Fibroblast of upper back skin (primary cell): Measurements from ENCODE around the gene FARP2.
"Not testable (repeated sequence)": the region's sequence is repeated elsewhere in the genome, so short reads cannot be mapped to it uniquely, and the experiment has no call there.

Experiments used
- DNase-seq: peaks from one replicate; pipeline ENCODE4 v3.0.0-alpha.2; 2013

Gene FARP2

DNA sequence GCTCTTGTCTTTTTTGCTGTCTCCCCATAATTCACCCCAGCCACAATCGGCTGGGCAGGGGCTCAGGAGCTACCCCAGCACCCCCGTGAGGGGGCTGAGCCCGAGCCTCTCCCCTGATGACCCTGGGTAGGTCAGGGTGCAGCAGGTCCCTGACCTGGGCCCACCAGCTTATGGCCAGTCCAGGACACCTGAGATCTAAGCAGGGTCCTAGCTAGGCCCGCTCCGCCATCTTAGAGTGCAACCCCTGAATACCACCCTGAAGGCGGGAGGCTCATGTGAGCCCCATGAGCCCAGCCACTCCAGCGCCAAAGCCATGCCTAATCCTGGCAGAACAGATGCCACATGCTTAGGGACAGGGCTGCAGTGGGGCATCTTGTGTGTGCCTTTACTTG, 136.1 kb downstream of the FARP2 start:
- no peak for DNase-seq

DNA sequence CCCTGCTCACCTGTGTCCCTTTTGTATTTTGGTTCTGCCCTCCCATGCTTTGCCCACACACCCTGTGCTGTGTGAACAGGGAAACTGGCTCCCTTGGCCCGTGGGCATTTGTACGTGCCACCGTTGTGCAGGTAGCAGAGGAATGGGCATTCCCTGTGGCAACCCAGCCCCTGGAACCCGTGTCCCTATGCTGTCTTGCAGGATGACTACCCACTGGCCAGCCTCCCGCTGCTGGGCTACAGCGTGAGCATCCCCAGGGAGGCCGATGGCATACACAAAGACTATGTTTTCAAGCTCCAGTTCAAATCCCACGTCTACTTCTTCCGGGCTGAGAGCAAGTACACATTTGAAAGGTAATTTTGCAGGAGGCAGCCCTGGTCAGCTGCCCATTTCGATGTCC, 137.0 kb downstream of the FARP2 start:
- DNase-seq, result no peak

DNA sequence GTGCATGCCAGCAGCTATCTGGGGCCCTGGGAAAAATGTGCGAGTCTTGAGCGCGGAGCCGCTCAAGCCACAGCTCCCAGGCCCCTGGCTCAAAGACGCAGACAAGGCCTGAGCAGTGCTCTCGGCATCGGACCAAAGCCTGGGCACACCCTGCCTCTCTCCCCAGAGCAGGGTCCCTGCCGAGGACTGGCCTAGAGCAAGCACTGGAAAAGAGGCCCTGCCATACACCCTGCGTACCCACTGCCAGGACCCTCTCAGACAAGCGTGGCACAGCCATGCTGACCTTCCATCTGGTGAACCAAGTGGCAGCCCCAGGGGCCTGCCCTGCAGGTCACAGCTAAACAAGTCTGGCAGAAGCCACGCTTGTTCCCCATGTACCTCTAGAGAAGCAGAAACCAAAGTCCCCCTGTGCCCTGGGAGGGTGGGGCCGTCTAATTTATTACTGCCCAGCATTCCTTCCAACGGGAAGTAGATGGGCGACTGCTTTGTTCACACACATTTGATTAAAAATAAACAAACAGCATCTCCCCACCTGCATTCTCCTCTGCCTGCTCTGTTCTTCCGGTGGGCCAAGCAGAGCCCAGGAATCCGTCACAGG, 138.3 kb downstream of the FARP2 start:
- no peak for DNase-seq

GRCh38 chr2:241495172-241496002, 139.3 kb downstream of the FARP2 start:
- no peak for DNase-seq

- no peak for DNase-seq
Observed at GRCh38 chr2:241496003-241496707, 140.1 kb downstream of the FARP2 start.

DNA sequence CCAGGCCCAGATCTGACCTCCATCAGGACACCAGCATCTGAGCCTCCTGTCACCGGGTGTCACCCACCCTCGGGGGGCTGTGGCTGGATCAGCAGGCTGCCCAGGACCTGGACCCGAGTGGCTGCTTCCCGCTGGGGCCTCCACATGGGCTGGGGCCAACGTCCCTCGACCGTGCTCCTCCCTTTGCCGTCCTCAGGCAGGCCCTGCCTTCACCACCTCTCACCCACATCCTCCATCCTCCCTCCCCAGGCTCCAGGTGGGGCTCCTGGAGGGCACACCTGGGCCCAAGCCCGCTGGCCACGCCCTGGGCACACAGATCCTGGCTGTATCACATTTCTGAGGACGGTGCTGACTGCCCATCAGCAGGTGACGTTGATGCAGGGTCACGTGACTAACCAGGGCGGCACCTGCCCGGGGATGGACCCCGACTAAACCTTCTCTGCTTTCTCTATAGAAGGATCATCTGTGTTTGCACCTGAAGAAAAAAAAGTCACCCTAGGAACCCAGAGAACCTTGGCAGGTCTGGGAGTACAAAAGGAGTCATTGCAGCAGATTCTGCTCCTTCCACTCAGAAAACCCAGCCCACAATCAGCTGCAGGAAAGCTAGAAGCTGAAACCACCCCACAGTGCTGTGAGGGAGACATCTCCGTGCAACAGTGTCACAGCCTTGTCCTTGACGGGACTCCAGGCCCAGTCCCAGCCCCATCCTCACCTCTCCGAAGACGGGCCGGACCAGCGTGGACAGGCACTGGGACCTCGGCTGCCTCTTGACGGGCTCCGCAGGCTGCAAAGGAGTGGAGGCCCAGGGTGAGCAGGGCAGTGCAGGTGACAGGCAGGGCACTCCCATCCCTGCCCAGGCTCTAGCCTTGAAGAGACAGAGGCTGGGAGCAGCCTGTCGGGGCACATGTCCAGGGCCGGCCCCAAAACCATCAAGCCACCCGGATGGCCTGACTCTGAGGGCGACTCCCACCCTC, 141.1 kb downstream of the FARP2 start:
- no peak for DNase-seq

DNA sequence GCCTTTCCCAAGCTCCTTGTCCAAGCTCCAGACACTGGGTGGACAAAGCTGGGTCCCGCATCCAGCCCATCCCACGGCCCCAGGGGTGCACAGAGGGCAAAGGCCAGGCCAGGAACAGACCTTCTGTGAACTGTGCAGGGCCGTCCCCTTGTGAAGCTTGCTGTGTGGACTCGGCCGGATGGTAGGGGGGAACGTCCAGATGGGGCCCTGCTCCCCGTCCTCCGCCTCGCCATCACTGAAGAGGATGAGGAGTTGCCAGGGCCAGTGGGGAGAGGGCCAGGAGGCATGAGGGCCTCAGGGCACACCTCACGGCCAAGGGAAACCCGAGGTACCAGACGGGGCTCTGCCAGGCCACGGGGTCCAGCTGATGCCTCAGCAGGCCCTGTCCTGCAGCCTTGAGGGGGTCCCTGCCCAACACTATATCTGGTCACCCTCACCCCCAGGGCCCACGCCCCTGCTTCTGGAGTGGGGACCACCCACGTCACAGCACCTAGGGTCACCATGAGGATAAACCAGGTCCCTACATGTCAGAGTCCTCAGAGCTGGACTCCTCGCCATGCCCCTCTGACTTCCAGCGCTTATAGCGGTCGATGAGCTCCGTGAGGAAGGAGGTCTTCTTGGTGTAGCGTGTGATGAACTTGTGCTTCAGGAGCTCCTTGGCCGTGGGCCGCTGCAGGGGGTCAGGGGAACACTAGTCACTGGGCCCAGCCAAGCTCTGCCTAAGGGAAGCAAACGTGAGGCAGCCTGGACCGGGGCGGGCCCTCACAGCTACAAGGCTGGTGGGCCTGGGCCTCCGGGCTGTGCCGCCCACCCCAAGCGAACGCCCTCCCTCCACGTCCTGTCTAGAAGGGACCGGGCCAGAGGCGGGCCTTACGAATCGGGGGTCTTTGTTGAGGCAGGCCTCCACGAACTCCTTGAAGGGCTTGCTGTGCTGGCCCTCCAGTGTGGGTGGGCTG, 142.3 kb downstream of the FARP2 start:
- no peak for DNase-seq

DNA sequence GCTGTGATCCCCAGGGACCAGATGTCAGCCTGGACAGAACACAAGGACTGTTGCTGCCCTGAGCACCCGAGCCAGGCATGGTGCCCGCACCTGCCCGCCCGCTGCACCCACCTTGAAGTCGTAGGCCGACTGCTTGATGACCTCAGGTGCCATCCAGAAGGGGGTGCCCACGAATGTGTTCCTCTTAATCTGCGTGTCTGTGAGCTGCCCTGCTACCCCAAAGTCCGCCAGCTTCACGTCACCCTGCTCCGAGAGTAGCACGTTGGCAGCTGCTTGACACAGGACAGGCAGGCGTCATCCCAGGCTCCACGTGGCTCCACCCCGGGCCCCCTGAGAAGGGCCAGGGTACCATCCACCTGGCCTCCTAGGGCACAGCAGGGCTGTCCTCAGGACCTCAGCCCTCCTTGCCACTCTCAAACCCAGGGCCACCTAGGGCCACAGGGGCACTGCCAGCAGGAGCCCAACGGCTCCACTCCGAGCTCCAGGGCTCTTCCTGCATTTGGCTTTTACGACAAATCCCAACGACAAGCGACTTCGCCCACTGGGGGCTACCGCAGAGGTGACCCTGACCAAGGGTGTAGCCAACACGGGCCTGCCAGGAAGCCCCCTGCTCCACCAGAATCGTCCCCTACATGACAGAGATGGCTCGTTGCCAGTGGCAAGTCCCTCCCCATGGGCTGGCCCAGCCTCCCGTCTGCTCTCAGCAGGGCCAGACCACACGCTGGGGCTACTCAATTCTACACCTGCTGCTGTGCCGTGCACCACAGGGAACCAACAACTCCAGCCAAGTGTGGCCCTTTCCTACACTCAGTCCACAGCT, 143.3 kb downstream of the FARP2 start:
- DNase-seq, result no peak

- DNase-seq, result no peak
Observed at GRCh38 chr2:241500016-241500415, 143.9 kb downstream of the FARP2 start.

DNA sequence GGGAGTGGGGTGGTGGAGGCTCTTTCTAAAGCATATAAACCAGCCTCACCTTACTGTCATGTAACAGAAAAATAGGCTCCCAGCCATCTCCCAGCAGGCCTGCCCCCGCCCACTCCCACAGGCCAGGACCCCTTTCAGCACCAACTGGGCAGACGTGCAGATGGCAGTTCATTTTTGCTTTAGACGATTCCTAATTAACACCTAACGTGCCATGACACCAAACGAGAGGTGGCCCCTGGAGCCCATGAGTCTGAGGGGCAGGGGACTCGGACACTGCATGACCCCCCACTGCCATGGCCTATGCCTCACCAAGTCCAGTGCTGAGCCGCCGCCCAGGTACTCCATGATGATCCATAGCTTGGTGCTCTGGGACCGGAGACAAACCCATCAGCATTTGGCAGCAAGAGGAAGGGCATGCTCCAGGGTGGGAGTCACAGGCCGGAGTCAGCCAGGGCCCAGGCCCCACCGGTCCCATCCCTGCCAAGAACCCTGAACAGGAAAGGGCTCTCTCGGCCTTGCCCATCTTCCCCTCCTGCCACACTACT, 144.4 kb downstream of the FARP2 start:
- DNase-seq, result no peak

DNA sequence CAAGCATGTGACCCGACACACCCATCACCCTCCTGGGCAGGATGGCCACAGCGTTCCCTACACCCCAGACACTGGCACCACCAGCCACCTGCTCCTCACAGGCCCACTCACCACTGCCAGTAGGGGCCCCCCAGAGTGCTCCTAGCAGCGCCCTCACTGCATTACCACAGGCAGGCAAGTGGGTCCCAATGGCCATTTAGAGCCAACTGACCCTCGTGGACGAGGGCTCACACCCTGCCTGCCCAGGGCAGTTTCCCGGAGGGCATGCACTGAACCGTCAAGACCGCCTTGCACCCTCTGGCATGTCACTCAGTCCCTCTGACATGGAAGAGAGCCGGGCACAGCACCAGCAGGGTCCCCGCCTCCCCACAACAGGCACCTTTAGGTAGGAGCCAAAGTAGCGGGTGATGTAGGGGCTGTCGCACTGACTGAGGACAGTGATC, 145.0 kb downstream of the FARP2 start:
- DNase-seq, result no peak

DNA sequence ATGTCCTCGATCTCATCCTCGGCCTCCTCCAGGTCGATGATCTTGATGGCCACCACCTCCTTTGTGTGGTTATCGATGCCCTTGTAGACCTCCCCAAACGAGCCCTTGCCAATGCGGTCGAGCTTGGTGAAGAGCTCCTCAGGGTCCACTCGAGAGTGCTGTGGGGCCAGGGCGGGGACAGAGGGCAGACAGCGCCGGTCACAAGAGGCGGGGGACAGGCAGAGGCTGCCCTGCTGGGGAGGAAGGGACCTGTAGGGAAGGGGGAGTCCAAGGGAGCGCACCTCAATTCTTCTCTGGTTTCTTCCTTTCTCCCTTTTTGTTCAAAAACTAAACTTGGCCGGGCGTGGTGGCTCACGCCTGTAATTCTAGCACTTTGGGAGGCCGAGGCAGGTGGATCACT, 145.5 kb downstream of the FARP2 start:
- DNase-seq, result no peak

DNA sequence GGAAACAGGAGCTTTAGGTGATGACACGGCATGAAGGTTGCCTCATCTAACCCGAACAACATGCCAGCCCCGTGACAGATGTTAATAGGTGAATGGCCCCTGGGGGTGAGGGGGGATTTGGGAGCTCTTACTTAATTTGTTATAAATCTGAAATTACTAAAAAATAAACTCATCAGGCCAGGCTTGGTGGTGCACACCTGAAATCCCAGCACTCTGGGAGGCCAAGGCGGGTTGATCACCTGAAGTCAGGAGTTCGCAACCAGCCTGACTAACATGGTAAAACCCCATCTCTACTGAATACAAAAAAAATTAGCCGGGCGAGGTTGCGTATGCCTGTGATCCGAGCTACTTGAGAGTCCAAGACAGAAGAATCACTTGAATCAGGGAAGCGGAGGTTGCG, 146.2 kb downstream of the FARP2 start:
- no peak for DNase-seq

- DNase-seq, result no peak
Observed at GRCh38 chr2:241503776-241504392, 147.8 kb downstream of the FARP2 start.

- DNase-seq, result no peak
Observed at GRCh38 chr2:241505086-241505780, 149.1 kb downstream of the FARP2 start.

GRCh38 chr2:241505781-241506201, 149.7 kb downstream of the FARP2 start:
- no peak for DNase-seq

GRCh38 chr2:241506317-241506716, 150.2 kb downstream of the FARP2 start:
- not testable (repeated sequence) for DNase-seq

DNA sequence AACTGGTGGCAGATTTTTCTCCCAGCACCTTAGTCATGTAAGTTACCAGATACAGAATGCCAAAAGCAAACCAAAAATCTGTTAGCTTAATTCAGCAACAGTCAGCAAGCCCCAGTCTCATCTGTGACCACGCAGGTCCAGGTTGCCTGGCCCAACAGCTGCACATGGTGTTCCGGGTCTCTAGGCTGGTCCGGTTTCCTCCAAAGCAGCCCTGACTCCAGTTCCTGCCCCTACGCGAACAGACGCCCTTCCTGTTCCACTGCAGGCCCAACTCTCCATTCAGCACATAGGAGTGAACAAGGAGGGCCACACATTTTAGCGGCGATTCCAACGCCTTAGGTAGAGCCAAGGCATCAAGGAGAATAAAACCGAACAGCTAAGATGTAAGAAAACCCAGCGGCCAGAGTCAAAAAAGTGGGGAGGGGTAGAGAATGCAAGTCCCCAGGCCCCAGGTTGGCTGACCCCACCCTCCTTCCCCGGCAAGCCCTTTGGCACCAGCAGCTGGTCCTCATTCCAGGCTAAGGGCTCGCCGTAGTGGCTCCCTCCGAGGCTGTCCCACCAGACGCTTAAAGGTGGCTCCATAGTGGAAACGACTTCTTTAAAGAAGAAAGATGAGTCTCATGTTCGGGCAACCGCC, 150.8 kb downstream of the FARP2 start:
- DNase-seq, result no peak
